ENCODE data around the gene ARHGEF12. TPM values are rescaled to one million over a fixed set of nuclear protein-coding genes. Genes with fewer than 3 reads are reported as not detected.

The ARHGEF12 gene
- polyA plus RNA-seq, 1 donor (not counting 4 experiments of a cell fraction or from before 2014, with no cell fraction given): 28.8 TPM

DNA sequence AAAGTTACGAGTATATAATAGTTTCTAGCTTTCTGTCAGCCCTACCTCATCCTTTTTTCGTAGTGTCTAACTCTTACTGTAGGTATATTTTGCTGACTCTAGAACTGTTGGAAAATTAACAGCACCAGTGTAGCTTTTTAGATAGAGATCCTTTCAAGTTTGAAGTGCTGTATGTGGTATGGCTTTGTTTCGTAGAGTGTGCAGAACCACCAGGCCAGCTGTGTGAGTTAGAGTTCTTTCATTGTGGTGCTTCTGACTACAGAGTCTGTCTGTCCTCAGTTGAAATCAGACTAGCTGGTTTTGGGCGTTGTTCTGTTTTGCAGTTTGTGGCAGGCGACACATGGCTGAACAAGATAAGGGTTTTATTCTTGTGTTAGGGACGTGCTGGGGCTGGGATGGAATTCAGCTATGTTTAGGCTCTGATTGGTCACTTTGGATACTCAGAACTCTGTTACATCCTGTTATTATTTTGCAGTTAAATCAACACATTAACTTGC is 3.2 kb downstream of the ARHGEF12 start:
- no peaks in the 10 kb centered on the region for H3K36me3 ChIP-seq (ENCODE audit: control insufficient read depth in 2 of 2, extremely low read depth in 1 of 2, insufficient read depth in 2 of 2, low read length in 2 of 2)
- no peaks in the 10 kb centered on the region for H3K9me1 ChIP-seq (ENCODE audit: control insufficient read depth, extremely low read depth, insufficient read depth, low read length)
- H3K9ac ChIP-seq (ENCODE audit: control insufficient read depth, extremely low read depth, insufficient read depth, low read length): peak overlapping the region; percentile 71
- H3K27ac ChIP-seq (ENCODE audit: control insufficient read depth, insufficient read depth, low read length): peak overlapping the region; percentile 71
- peaks cover 52% of the 10 kb centered on the region for H3K79me2 ChIP-seq (ENCODE audit: control insufficient read depth, insufficient read depth, low read length)
- TF ChIP-seq CTCF (optimal IDR thresholded peaks at IDR 0.05 in 1 of 3, IDR thresholded peaks at IDR 0.05 in 1 of 3, conservative IDR thresholded peaks at IDR 0.05 in 1 of 3; ENCODE audit: extremely low read depth in 1 of 3, insufficient read depth in 2 of 3, low read length in 3 of 3) (no peak), EZH2 (IDR thresholded peaks at IDR 0.05; ENCODE audit: low read length) (no peak)
- dilution Hi-C loops (cut with MboI; ENCODE audit: extremely low pct_ligation_motif_present, low sequenced_read_pairs): no loop called here
- H2AFZ ChIP-seq (ENCODE audit: control insufficient read depth, low read length): peak overlapping the region; percentile 42
- H3K4me1 ChIP-seq (ENCODE audit: control insufficient read depth, extremely low read depth, insufficient read depth, low read length): peaks cover 66% of the 10 kb centered on the region
- FAIRE-seq (peak; percentile 71), DNase-seq (ENCODE audit: low read depth, low spot score) (no peak)
- H4K20me1 ChIP-seq (ENCODE audit: control insufficient read depth, extremely low read depth, insufficient read depth, low read length): peaks cover 15% of the 10 kb centered on the region
- peak overlapping the region; percentile 100 for H3K4me2 ChIP-seq (ENCODE audit: control insufficient read depth, extremely low read depth, insufficient read depth, low read depth, low read length)
- H3K27me3 ChIP-seq (ENCODE audit: control insufficient read depth, extremely low read depth, insufficient read depth, low read length): no peaks in the 10 kb centered on the region
- peak overlapping the region; percentile 3 to 98 (median 69) for H3K4me3 ChIP-seq (ENCODE audit: control insufficient read depth in 2 of 3, extremely low read depth in 1 of 3, insufficient read depth in 2 of 3, low read depth in 1 of 3, low read length in 3 of 3)
- H3K9me3 ChIP-seq (ENCODE audit: control insufficient read depth, low read depth, low read length): no peaks in the 10 kb centered on the region

DNA sequence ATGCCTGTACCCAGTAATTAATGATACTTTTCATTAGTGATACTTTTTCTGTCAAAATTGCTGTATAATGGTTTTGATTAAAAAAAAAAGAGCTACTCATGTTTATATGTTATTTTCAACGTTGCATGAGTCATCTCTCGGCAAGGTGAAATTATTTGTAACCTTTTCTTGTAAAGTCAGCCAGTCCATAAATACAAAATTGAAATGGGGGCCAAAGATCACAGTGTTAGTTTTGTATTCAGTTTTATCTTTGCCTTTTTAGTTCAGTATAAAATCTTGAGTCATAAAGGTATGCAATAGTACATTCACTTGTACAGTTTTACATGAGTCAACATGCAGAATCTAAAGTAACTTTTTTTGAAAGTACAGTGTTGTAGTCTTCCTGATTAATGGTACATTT is 4.3 kb downstream of the ARHGEF12 start:
- dilution Hi-C loops (cut with MboI; ENCODE audit: extremely low pct_ligation_motif_present, low sequenced_read_pairs): no loop called here
- Histone ChIP-seq H3K79me2 (ENCODE audit: control insufficient read depth, insufficient read depth, low read length) (peaks cover 56% of the 10 kb centered on the region), H3K4me3 (ENCODE audit: control insufficient read depth in 2 of 3, extremely low read depth in 1 of 3, insufficient read depth in 2 of 3, low read depth in 1 of 3, low read length in 3 of 3) (peak overlapping the region in 2 of 3 experiments; percentile 5 to 69), H3K27me3 (ENCODE audit: control insufficient read depth, extremely low read depth, insufficient read depth, low read length) (no peaks in the 10 kb centered on the region), H3K9me3 (ENCODE audit: control insufficient read depth, low read depth, low read length) (no peaks in the 10 kb centered on the region), H2AFZ (ENCODE audit: control insufficient read depth, low read length) (no peak overlapping the region), H3K27ac (ENCODE audit: control insufficient read depth, insufficient read depth, low read length) (peak overlapping the region; percentile 71), H3K4me1 (ENCODE audit: control insufficient read depth, extremely low read depth, insufficient read depth, low read length) (peaks cover 69% of the 10 kb centered on the region), H3K9ac (ENCODE audit: control insufficient read depth, extremely low read depth, insufficient read depth, low read length) (no peak overlapping the region), H3K9me1 (ENCODE audit: control insufficient read depth, extremely low read depth, insufficient read depth, low read length) (peaks cover 2% of the 10 kb centered on the region), H3K4me2 (ENCODE audit: control insufficient read depth, extremely low read depth, insufficient read depth, low read depth, low read length) (peak overlapping the region; percentile 100), H4K20me1 (ENCODE audit: control insufficient read depth, extremely low read depth, insufficient read depth, low read length) (peaks cover 23% of the 10 kb centered on the region), H3K36me3 (ENCODE audit: control insufficient read depth in 2 of 2, extremely low read depth in 1 of 2, insufficient read depth in 2 of 2, low read length in 2 of 2) (no peaks in the 10 kb centered on the region)
- peak; percentile 9 for FAIRE-seq
- no peak for TF ChIP-seq EZH2 (IDR thresholded peaks at IDR 0.05; ENCODE audit: low read length)
- no peak for TF ChIP-seq CTCF (optimal IDR thresholded peaks at IDR 0.05 in 1 of 3, IDR thresholded peaks at IDR 0.05 in 1 of 3, conservative IDR thresholded peaks at IDR 0.05 in 1 of 3; ENCODE audit: extremely low read depth in 1 of 3, insufficient read depth in 2 of 3, low read length in 3 of 3)
- DNase-seq (ENCODE audit: low read depth, low spot score): no peak
